Fibroblast of peridontal ligament (primary cell): ENCODE results near the gene SULT4A1.
A peak's percentile ranks its signal among the peaks of the same experiment; 100 is the strongest.

Source experiments
- DNase-seq: peaks from one replicate; pipeline ENCODE4 v3.0.0-alpha.2; 2010; ENCODE audit errors: extremely low read depth

SULT4A1 gene

GRCh38 chr22:43844560-43845545 is 17.5 kb downstream of the SULT4A1 start:
- DNase-seq, result no peak

DNA sequence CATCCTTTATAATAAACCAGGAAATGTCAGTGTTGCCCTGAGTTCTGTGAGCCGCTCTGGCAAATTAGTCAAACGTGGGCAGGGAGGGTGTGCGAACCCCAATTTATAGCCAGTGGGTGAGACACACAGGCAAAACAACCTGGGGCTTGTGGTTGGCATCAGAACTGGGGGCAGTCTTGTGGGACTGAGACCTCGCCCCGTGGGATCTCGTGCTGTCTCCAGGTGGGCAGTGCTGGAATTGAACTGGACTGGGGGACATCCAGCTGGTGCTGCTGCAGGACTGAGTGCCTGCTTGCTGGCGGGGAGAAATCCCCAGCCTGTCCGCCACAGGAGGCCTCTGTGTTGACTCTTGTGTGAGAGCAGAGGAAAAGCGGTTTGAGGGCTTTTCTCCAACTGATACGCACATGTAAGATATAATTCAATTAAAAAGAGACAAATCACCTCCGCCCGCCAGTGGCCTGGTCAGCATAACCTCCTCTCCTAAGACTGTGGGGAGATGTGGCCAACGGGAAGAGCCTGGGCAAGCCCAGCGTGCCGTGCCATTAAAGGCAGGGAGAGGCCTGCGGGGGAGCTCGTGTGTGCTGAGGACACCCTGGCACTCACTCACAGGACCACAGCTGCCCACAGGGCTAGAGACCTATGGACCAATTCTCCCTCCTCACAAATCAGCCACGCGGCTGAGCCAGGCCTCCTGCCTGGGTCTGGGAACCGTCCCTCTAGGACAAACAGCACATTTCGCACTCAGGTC is 18.4 kb downstream of the SULT4A1 start:
- DNase-seq, result no peak

DNA sequence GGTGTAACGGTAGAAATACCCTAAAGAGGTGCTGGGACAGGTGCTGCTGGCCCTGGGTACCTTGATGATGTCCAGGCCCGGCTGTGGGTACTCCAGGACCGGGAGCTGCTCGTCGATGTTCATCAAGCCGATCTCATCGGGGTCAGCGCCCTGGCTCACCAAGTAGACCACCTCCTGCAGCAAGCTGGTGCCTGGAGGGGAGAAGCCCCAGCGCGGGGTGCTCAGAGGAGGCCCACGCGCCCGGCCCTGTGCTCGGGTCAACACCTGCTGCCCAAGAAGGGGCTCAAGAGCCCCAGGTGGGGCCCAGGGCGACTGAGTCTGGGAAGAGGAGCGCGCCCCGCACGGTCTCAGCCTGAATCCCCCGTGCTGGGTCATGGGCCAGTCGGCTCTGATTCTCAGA is 20.6 kb downstream of the SULT4A1 start:
- DNase-seq, result no peak

GRCh38 chr22:43840851-43841250 is 21.5 kb downstream of the SULT4A1 start:
- no peak for DNase-seq

GRCh38 chr22:43840431-43840830 is 21.9 kb downstream of the SULT4A1 start:
- no peak for DNase-seq

GRCh38 chr22:43839781-43840180 is 22.5 kb downstream of the SULT4A1 start:
- no peak for DNase-seq

DNA sequence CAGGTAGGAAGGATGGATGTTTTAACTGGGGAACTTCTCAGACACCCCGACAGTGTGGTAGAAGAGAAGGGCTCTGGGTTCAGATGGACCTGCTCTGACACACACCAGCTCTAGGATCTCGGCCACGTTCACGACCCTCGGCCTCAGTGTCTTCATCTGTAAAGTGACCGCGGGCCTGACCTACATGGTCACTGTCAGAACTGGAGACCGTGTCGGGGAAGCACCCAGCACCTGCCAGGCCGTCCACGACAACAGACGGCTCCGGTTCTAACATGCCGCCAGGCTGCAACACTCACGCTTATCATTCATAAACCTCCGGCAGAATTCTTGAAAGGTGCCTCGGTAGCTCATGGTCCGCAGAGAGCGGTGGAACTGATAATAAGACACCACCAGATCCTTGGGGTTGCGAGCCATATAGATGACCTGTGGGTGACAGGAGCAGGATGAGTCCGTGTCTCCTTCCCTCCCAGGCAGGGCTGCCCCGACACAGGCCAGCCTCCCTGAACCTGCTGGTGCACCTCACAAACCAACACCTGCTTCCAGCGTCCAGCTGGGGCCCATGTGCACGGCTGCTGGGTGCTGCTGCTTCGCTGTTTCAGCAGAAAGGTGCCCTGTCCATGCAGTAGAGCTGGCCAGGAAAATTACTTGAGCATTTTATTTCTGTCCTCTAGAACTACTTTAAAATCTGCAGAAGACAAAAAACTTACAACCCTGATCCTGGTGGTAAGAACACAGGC is 23.6 kb downstream of the SULT4A1 start:
- DNase-seq, result no peak

GRCh38 chr22:43838161-43838560 is 24.2 kb downstream of the SULT4A1 start:
- no peak for DNase-seq

DNA sequence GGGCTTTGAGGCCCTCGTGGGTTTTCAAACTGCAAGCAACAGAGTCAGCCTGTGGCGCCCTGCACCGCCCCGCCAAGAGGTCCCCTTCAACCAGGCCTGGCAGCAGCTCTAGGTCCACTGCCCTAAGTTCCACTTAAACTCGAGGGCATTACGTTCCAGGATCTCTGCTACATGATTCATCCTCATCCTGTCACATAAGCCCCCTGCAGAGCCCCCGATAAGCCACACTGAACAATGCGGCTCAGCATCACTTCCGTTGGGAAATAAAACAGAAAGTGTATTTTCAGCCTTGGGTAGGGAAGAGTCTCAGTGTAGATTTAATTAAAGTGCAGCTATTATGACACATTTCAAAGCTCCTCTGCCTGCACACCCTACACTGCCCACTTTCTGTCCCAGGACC is 24.6 kb downstream of the SULT4A1 start:
- no peak for DNase-seq

DNA sequence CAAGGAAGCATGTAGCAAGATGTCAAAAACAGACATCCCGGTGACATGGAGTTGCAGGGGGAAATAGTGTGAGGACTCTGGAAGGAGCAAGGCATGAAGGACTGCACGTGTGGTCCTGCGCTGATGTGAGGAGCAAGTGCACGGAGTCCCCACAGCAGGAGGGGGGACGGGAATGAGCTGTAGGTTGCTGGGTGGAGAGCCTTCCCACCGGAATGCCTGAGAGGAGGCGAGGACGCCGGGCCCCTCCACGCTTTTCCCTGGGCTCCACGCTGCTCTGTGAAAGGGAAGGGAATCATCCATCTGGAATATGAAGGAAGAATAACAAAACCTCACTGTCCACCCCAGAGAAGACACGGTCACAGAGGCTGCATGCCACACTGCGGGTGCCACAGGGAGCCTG is 26.6 kb downstream of the SULT4A1 start:
- DNase-seq, result no peak

- DNase-seq, result no peak
These were observed 27.1 kb downstream of the SULT4A1 start for GRCh38 chr22:43835166-43835565.

- DNase-seq, result no peak
These were observed 28.8 kb downstream of the SULT4A1 start for GRCh38 chr22:43833286-43834240.

GRCh38 chr22:43832393-43833265 is 29.7 kb downstream of the SULT4A1 start:
- no peak for DNase-seq

- DNase-seq, result no peak
These were observed 30.5 kb downstream of the SULT4A1 start for GRCh38 chr22:43831561-43832392.

GRCh38 chr22:43830931-43831560 is 31.3 kb downstream of the SULT4A1 start:
- no peak for DNase-seq

GRCh38 chr22:43829904-43830851 is 32.1 kb downstream of the SULT4A1 start:
- DNase-seq, result peak; percentile 51

- peak; percentile 65 for DNase-seq
These were observed 33.1 kb downstream of the SULT4A1 start for GRCh38 chr22:43828998-43829782.
